HepG2 (cell line): ENCODE results near the gene TRIM28. TPM values are rescaled to one million over a fixed set of nuclear protein-coding genes. Genes with fewer than 3 reads are reported as not detected.

ENCODE experiments used
- AHR ChIP-seq: IDR thresholded peaks from 2 replicates; pipeline ENCODE4 v1.6.1; 2018; ENCODE audit warnings: missing genetic modification reagents, missing compliant biosample characterization
- BRCA1 ChIP-seq: sonication (generic); formaldehyde crosslinking; IDR thresholded peaks from 2 replicates; pipeline ENCODE4 v1.4.0; 2020; ENCODE audit warnings: missing genetic modification reagents
- DNMT1 ChIP-seq: sonication (generic); formaldehyde crosslinking; IDR thresholded peaks from 2 replicates; pipeline ENCODE4 v1.5.1; 2020; ENCODE audit warnings: mild to moderate bottlenecking, missing genetic modification reagents
- EP300 ChIP-seq, 3 experiments: sonication (generic) in 1 of 3; formaldehyde crosslinking in 1 of 3; IDR thresholded peaks; 2 replicates each; pipeline versions ENCODE4 v1.5.1 to v1.6.1; 2011 to 2020; ENCODE audit warnings: low read depth in 2 of 3, low read length in 2 of 3, borderline replicate concordance in 1 of 3, improper control_type of control experiment in 1 of 3, mild to moderate bottlenecking in 1 of 3, missing genetic modification reagents in 1 of 3, moderate library complexity in 1 of 3
- ETV5 ChIP-seq: IDR thresholded peaks from 2 replicates; pipeline ENCODE4 v1.6.1; 2018; ENCODE audit warnings: missing biosample characterization, missing genetic modification reagents, inconsistent platforms, borderline replicate concordance
- GABPB1 ChIP-seq: IDR thresholded peaks from 2 replicates; pipeline ENCODE4 v1.6.1; 2016; ENCODE audit warnings: mild to moderate bottlenecking, missing genetic modification reagents, moderate library complexity, missing compliant biosample characterization
- HOXA3 ChIP-seq: sonication (generic); formaldehyde crosslinking; IDR thresholded peaks from 2 replicates; pipeline ENCODE4 v1.5.0; 2020; ENCODE audit warnings: missing genetic modification reagents
- KAT2B ChIP-seq: fragments of 150-350 bp; IDR thresholded peaks from 2 replicates; pipeline ENCODE4 v1.6.1; 2014; ENCODE audit warnings: low read depth, low read length, borderline replicate concordance
- KDM4B ChIP-seq: sonication (generic); formaldehyde crosslinking; IDR thresholded peaks from 2 replicates; pipeline ENCODE4 v1.4.0; 2020; ENCODE audit warnings: missing genetic modification reagents
- LCORL ChIP-seq, 2 experiments: fragments of 450-650 bp in 1 of 2; sonication (generic) in 1 of 2; formaldehyde crosslinking in 1 of 2; IDR thresholded peaks; 2 replicates each; pipeline versions ENCODE4 v1.5.0 to v1.6.1; 2017 to 2020; ENCODE audit warnings: antibody characterized with exemption in 1 of 2, missing genetic modification reagents in 1 of 2
- MEF2D ChIP-seq: sonication (generic); formaldehyde crosslinking; IDR thresholded peaks from 2 replicates; pipeline ENCODE4 v1.5.1; 2020; ENCODE audit warnings: mild to moderate bottlenecking, missing genetic modification reagents
- SP4 ChIP-seq: sonication (generic); formaldehyde crosslinking; IDR thresholded peaks from 2 replicates; pipeline ENCODE4 v1.8.1; 2023; ENCODE audit warnings: mild to moderate bottlenecking, missing genetic modification reagents
- SRSF9 ChIP-seq: fragments of 200-400 bp; formaldehyde crosslinking; IDR thresholded peaks from 2 replicates; pipeline ENCODE4 v1.6.1; 2018; ENCODE audit warnings: borderline replicate concordance, mild to moderate bottlenecking, low read depth, low read length; ENCODE audit not compliant: insufficient read depth, poor library complexity, severe bottlenecking
- TCF7 ChIP-seq: sonication (generic); IDR thresholded peaks from 2 replicates; pipeline ENCODE4 v1.6.1; 2016; ENCODE audit warnings: antibody characterized with exemption, low read depth
- TEAD3 ChIP-seq: optimal IDR thresholded peaks from 2 replicates; pipeline ENCODE3; 2016; ENCODE audit warnings: borderline replicate concordance
- polyA plus RNA-seq, 8 experiments: library from polyadenylated mRNA; depleted of rRNA in 3 of 8; stranded (reverse) in 7 of 8; unstranded in 1 of 8; fragments of >200 nt; fragmentation: Illumina TruSeq in 4 of 8; extraction: Trizol in 4 of 8; gene quantifications; 2 replicates each; pipeline versions ENCODE4 v1.2.1 to v1.2.3, GENCODE V29; 2011 to 2016; ENCODE audit warnings: low read depth in 4 of 8, missing spikeins in 1 of 8, mixed read lengths in 1 of 8; ENCODE audit not compliant: insufficient read depth in 1 of 8
- total RNA-seq, 5 experiments: library from RNA; depleted of rRNA; stranded (reverse); fragments of >200 nt; fragmentation: Illumina TruSeq; extraction: Trizol; gene quantifications; 2 replicates each; pipeline ENCODE4 v1.2.3, GENCODE V29; 2016; ENCODE audit warnings: low read depth in 1 of 5
- TF ChIP-seq, protein P1 (sequence below): sonication (generic); formaldehyde crosslinking; IDR thresholded peaks from 2 replicates; pipeline ENCODE4 v1.4.0; 2020; ENCODE audit warnings: missing genetic modification reagents
- TF ChIP-seq, protein P2 (sequence below), 2 experiments: sonication (generic) in 1 of 2; formaldehyde crosslinking in 1 of 2; IDR thresholded peaks; 2 replicates each; pipeline versions ENCODE4 v1.4.0 to v1.6.1; 2016 to 2020; ENCODE audit warnings: borderline replicate concordance in 1 of 2, low read depth in 1 of 2, mild to moderate bottlenecking in 1 of 2, missing genetic modification reagents in 1 of 2

The TRIM28 gene
- total and polyA plus RNA-seq, 2 of the 13 experiments (the other 11 are each of a cell fraction or from before 2014, with no cell fraction given), result 361 to 439 TPM

DNA sequence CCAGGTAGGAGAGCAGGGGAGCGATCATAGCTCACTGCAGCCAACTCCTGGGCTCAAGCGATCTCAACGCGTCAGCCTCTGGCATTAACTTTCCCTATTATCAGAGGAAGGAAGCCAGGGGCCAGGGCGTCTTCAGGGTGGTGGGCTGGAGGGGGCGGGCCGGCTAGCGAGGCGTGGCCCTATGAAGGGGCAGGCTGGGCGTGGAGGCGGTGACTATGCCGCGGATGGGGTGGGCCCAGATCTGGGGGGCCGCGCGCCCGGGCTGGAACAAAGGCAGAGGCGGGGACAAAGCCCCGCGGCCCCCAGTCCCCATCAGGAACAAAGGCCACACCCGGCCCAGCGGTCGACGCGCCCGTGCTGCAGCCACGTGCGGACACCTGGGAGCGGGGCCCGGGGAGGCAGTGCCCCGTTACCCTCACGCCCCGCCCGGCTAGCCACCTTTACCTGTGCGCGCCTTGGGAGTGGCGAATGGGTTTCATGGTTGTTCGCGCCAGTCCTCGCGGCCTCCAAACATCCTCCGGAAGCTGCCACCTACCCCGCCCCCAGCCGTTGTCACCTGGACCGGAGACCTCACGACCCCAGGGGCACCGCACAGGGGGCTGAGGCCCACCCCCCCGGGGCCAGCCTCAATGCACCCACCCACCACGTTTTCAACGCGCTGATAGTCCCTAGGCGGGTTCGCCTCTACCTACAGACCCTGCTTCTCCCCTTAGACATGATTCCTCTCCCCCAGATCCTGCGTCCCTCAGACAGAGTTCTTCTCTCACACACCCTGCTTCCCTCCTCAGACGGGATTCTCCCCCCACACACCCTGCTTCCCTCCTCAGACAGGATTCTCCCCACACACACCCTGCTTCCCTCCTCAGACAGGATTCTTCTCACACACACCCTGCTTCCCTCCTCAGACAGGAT is 5.4 kb upstream of the TRIM28 start (continued):
- no peak for TF ChIP-seq EP300 (IDR thresholded peaks at IDR 0.05; ENCODE audit: low read depth in 2 of 2, low read length in 2 of 2)
- no peak for TF ChIP-seq EP300 (CRISPR knock-in tag; IDR thresholded peaks at IDR 0.05; ENCODE audit: borderline replicate concordance)
- TF ChIP-seq MEF2D (CRISPR knock-in tag), result no peak
- no peak for TF ChIP-seq BRCA1
- TF ChIP-seq SP4 (CRISPR knock-in tag), result no peak
- peak; percentile 78; the same call in 1 of the 2 replicates for TF ChIP-seq GABPB1 (CRISPR knock-in tag)
- peak; percentile 44; the same call in 1 of the 2 replicates for TF ChIP-seq HOXA3 (CRISPR knock-in tag)
- TF ChIP-seq DNMT1, result no peak
- no peak for TF ChIP-seq KAT2B
- no peak for TF ChIP-seq LCORL (IDR thresholded peaks at IDR 0.05)
- peak; percentile 69; the same call in 1 of the 2 replicates for TF ChIP-seq LCORL (CRISPR knock-in tag; IDR thresholded peaks at IDR 0.05)
- peak; percentile 52; the same call in 1 of the 2 replicates for TF ChIP-seq ETV5 (CRISPR knock-in tag)
- no peak for TF ChIP-seq TEAD3 (CRISPR knock-in tag)
- TF ChIP-seq KDM4B, result no peak
- TF ChIP-seq, protein P1, sequence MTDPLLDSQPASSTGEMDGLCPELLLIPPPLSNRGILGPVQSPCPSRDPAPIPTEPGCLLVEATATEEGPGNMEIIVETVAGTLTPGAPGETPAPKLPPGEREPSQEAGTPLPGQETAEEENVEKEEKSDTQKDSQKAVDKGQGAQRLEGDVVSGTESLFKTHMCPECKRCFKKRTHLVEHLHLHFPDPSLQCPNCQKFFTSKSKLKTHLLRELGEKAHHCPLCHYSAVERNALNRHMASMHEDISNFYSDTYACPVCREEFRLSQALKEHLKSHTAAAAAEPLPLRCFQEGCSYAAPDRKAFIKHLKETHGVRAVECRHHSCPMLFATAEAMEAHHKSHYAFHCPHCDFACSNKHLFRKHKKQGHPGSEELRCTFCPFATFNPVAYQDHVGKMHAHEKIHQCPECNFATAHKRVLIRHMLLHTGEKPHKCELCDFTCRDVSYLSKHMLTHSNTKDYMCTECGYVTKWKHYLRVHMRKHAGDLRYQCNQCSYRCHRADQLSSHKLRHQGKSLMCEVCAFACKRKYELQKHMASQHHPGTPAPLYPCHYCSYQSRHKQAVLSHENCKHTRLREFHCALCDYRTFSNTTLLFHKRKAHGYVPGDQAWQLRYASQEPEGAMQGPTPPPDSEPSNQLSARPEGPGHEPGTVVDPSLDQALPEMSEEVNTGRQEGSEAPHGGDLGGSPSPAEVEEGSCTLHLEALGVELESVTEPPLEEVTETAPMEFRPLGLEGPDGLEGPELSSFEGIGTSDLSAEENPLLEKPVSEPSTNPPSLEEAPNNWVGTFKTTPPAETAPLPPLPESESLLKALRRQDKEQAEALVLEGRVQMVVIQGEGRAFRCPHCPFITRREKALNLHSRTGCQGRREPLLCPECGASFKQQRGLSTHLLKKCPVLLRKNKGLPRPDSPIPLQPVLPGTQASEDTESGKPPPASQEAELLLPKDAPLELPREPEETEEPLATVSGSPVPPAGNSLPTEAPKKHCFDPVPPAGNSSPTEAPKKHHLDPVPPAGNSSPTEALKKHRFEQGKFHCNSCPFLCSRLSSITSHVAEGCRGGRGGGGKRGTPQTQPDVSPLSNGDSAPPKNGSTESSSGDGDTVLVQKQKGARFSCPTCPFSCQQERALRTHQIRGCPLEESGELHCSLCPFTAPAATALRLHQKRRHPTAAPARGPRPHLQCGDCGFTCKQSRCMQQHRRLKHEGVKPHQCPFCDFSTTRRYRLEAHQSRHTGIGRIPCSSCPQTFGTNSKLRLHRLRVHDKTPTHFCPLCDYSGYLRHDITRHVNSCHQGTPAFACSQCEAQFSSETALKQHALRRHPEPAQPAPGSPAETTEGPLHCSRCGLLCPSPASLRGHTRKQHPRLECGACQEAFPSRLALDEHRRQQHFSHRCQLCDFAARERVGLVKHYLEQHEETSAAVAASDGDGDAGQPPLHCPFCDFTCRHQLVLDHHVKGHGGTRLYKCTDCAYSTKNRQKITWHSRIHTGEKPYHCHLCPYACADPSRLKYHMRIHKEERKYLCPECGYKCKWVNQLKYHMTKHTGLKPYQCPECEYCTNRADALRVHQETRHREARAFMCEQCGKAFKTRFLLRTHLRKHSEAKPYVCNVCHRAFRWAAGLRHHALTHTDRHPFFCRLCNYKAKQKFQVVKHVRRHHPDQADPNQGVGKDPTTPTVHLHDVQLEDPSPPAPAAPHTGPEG (CRISPR knock-in tag), result no peak
- no peak for TF ChIP-seq SRSF9
- TF ChIP-seq TCF7, result peak; percentile 17; the same call in 1 of the 2 replicates
- TF ChIP-seq AHR (CRISPR knock-in tag), result no peak
- TF ChIP-seq, protein P2, sequence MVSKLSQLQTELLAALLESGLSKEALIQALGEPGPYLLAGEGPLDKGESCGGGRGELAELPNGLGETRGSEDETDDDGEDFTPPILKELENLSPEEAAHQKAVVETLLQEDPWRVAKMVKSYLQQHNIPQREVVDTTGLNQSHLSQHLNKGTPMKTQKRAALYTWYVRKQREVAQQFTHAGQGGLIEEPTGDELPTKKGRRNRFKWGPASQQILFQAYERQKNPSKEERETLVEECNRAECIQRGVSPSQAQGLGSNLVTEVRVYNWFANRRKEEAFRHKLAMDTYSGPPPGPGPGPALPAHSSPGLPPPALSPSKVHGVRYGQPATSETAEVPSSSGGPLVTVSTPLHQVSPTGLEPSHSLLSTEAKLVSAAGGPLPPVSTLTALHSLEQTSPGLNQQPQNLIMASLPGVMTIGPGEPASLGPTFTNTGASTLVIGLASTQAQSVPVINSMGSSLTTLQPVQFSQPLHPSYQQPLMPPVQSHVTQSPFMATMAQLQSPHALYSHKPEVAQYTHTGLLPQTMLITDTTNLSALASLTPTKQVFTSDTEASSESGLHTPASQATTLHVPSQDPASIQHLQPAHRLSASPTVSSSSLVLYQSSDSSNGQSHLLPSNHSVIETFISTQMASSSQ (IDR thresholded peaks at IDR 0.05; ENCODE audit: low read depth), result no peak
- TF ChIP-seq, protein P2 (CRISPR knock-in tag; IDR thresholded peaks at IDR 0.05; ENCODE audit: borderline replicate concordance), result no peak
